Mucosa of descending colon (tissue), 3 donors: Measurements from ENCODE around the gene CYP2F1. TPM values are rescaled to one million over a fixed set of nuclear protein-coding genes. Genes with fewer than 3 reads are reported as not detected.
A peak's percentile ranks its signal among the peaks of the same experiment; 100 is the strongest.
"Not testable (repeated sequence)": the region's sequence is repeated elsewhere in the genome, so short reads cannot be mapped to it uniquely, and the experiment has no call there.

Experiments
- ATAC-seq: fragments of 200-7000 bp; cut with Tn5 transposase; one replicate; pipeline ENCODE4 v1.9.1; 2020; ENCODE audit warnings: mild to moderate bottlenecking, moderate library complexity
- DNase-seq, 3 donors: peaks; one replicate each; pipeline ENCODE4 v3.0.0-alpha.2; 2020
- H3K36me3 ChIP-seq: fragments of 200-600 bp; one replicate; pipeline ENCODE4 v1.8.0; 2021; ENCODE audit warnings: low read depth, mild to moderate bottlenecking
- H3K4me1 ChIP-seq: fragments of 200-600 bp; one replicate; pipeline ENCODE4 v1.8.0; 2021; ENCODE audit warnings: low read depth, mild to moderate bottlenecking
- H3K4me3 ChIP-seq: fragments of 200-600 bp; one replicate; pipeline ENCODE4 v1.8.0; 2021; ENCODE audit warnings: mild to moderate bottlenecking
- H3K9me3 ChIP-seq: fragments of 200-600 bp; one replicate; pipeline ENCODE4 v1.8.0; 2021; ENCODE audit warnings: mild to moderate bottlenecking
- intact Hi-C, 2 donors: fragments of 100-400 bp; cut with DNase I in 1 of 2; cut with micrococcal nuclease in 1 of 2; formaldehyde crosslinking; loops; one replicate each; pipeline versions ENCODE4 v1.11.0 to v1.11.1; 2022; cut with DNase I, micrococcal nuclease
- total RNA-seq, 3 donors: library from RNA; stranded (reverse); fragmentation: NEBNext Ultra II Directional in 2 of 3; extraction: Animal tissue kit (Norgen Biotek cat#: 25700) in 2 of 3; gene quantifications; one replicate each; pipeline versions ENCODE4 v1.2.1 to v1.2.4, GENCODE V29; 2021 to 2023
- TF ChIP-seq, protein P1 (sequence below): fragments of 200-600 bp; IDR thresholded peaks from one replicate; pipeline ENCODE4 v1.8.0; 2022; ENCODE audit warnings: antibody characterized with exemption, mild to moderate bottlenecking
- donor health status: DM: no; HTN: no; CAD: no; lungs with moderate emphysema.
- donor health status: DM: no; HTN: no; CAD: no.
- donor health status: DM: no; HTN: yes; CAD: no.

CYP2F1 gene
- total RNA-seq, 3 donors from 2014 or later = not detected

DNA sequence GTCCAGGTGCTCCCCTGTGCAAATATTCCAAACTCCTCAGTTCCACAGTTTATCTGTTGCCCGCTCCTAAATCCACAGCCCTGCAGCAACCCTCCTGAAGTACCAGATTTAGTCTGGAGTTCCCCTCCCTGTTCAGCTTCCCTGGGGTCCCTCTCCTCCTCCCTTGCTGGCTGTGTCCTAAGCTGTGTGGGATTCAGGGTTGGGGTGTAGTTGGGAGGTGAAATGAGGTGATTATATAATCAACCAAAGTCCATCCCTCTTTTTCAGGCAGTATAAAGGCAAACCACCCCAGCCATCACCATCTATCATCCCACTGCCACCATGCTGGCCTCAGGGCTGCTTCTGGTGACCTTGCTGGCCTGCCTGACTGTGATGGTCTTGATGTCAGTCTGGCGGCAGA lies 26.1 kb upstream of the CYP2F1 start, which contains the start of gene CYP2A13:
Gene CYP2A13, plus strand, starts transcription at position 301 of the 400 bp plus-strand sequence. Its CDS starts 21 bp downstream, at position 322.
- intact Hi-C loops = no loop called here
- ATAC-seq = no peak
- H3K4me1 ChIP-seq = no peaks in the 10 kb centered on the region

DNA sequence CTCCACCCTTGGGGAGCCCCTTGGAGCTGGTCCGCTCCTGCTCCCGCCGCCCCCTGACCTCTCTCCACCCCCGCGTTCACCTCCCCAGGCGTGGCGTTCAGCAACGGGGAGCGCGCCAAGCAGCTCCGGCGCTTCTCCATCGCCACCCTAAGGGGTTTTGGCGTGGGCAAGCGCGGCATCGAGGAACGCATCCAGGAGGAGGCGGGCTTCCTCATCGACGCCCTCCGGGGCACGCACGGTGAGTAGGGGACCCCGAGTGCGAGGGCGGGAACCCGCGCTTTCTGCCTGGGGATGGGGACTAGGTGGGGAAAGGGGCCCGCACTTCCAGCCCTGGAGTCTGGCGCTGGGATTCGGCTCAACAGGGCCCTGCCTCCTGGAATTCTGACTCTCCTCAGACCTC lies 24.3 kb upstream of the CYP2F1 start:
- intact Hi-C loops = no loop called here
- TF ChIP-seq, protein P1, sequence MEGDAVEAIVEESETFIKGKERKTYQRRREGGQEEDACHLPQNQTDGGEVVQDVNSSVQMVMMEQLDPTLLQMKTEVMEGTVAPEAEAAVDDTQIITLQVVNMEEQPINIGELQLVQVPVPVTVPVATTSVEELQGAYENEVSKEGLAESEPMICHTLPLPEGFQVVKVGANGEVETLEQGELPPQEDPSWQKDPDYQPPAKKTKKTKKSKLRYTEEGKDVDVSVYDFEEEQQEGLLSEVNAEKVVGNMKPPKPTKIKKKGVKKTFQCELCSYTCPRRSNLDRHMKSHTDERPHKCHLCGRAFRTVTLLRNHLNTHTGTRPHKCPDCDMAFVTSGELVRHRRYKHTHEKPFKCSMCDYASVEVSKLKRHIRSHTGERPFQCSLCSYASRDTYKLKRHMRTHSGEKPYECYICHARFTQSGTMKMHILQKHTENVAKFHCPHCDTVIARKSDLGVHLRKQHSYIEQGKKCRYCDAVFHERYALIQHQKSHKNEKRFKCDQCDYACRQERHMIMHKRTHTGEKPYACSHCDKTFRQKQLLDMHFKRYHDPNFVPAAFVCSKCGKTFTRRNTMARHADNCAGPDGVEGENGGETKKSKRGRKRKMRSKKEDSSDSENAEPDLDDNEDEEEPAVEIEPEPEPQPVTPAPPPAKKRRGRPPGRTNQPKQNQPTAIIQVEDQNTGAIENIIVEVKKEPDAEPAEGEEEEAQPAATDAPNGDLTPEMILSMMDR = no peak
- Histone ChIP-seq H3K36me3 (no peaks in the 10 kb centered on the region), H3K9me3 (no peaks in the 10 kb centered on the region), H3K4me1 (no peaks in the 10 kb centered on the region), H3K4me3 (no peak overlapping the region)
- DNase-seq (no peak), ATAC-seq (no peak)

More for the DNA sequence above, 26.1 kb upstream of the CYP2F1 start, which contains the start of gene CYP2A13:
- no peaks in the 10 kb centered on the region for H3K36me3 ChIP-seq
- H3K4me3 ChIP-seq = no peak within 1 kb of the TSS
- DNase-seq = no peak
- H3K9me3 ChIP-seq = no peaks in the 10 kb centered on the region
- TF ChIP-seq, protein P1 = no peak

DNA sequence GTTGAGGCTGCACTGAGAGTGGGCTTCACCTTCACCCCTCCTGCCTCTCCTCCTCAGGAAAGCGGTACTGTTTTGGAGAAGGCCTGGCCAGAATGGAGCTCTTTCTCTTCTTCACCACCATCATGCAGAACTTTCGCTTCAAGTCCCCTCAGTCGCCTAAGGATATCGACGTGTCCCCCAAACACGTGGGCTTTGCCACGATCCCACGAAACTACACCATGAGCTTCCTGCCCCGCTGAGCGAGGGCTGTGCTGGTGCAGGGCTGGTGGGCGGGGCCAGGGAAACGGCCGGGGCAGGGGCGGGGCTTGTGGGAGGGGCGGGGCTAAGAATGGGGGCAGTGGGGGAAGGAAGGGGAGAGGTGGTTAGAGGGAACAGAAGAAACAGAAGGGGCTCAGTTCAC lies 18.5 kb upstream of the CYP2F1 start:
- ATAC-seq (no peak), DNase-seq (no peak)
- no peaks in the 10 kb centered on the region for H3K4me1 ChIP-seq
- no peak overlapping the region for H3K4me3 ChIP-seq
- no peaks in the 10 kb centered on the region for H3K9me3 ChIP-seq
- TF ChIP-seq, protein P1 = no peak
- intact Hi-C loops = no loop called here
- H3K36me3 ChIP-seq = no peaks in the 10 kb centered on the region

DNA sequence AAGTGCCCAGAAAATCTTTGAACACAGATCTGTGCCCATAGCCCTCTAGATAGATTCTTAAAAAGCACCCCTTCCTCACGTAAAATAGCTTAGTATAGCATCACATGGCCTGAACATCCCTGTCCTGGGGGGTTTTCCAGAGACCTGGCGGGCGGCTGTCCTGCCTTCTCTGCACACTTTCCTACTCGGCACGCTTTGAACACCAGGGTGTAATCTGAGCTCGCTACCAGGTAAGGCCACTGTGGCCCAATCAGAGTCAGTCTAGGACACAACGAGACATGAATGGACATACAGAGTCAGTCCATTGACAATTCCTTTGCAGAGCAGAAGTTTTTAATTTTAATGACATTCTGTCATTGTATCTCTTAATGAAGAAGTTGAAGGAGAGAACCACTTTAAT lies 17.9 kb upstream of the CYP2F1 start:
- TF ChIP-seq, protein P1 = no peak

DNA sequence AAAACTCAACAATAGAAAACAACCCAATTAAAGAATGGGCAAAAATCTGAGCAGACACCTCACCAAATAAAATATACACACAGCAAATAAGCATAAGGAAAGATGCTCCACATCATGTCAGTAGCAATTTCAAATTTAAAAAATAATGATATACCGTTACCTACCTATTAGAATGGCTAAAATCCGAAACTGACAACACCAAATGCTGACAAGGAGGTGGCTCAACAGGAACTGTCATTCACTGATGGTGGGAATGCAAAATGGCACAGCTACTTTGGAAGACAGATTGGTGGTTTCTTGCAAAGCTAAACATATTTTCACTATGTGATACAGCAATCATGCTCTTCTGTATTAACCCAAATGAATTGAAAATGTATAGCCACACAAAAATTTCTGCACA lies 16.9 kb upstream of the CYP2F1 start:
- Histone ChIP-seq H3K36me3 (no peaks in the 10 kb centered on the region), H3K9me3 (peaks cover 6% of the 10 kb centered on the region), H3K4me3 (no peak overlapping the region), H3K4me1 (no peaks in the 10 kb centered on the region)
- no peak for ATAC-seq
- intact Hi-C loops = no loop called here
- TF ChIP-seq, protein P1 = no peak
- DNase-seq = no peak

More for the DNA sequence above, 17.9 kb upstream of the CYP2F1 start:
- intact Hi-C loops = no loop called here
- H3K4me3 ChIP-seq = no peak overlapping the region
- peaks cover 3% of the 10 kb centered on the region for H3K9me3 ChIP-seq
- DNase-seq = no peak
- no peaks in the 10 kb centered on the region for H3K4me1 ChIP-seq
- ATAC-seq = no peak
- H3K36me3 ChIP-seq = no peaks in the 10 kb centered on the region

DNA sequence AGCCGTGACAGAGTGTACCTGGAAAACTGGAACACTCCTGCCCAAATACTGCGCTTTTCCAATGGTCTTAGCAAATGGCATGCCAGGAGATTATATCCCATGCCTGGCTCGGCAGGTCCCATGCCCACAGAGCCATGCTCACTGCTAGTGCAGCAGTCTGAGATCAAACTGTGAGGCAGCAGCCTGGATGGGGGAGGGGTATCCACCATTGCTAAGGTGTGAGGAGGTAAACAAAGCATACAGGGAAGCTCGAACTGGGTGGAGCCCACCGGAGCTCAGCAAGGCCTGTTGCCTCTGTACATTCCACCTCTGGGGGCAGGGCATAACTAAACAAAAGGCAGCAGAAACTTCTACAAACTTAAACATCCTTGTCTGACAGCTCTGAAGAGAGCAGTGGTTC lies 15.5 kb upstream of the CYP2F1 start:
- no peak for ATAC-seq
- Histone ChIP-seq H3K36me3 (no peaks in the 10 kb centered on the region), H3K4me1 (no peaks in the 10 kb centered on the region), H3K4me3 (no peak overlapping the region), H3K9me3 (peaks cover 10% of the 10 kb centered on the region)
- TF ChIP-seq, protein P1 = no peak
- intact Hi-C loops = no loop called here
- DNase-seq = peak in 1 of 3 donors; percentile 23

DNA sequence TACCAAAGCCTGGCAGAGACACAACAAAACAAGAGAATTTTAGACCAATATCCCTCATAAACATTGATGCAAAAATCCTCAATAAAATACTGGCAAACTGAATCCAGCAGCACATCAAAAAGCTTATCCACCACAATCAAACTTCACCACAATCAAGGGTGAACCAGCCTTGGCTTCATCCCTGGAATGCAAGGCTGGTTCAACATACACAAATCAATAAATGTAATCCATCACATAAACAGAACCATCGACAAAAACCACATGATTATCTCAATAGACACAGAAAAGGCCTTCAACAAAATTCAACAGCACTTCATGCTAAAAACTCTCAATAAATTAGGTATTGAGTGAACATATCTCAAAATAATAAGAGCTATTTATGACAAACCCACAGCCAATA lies 12.0 kb upstream of the CYP2F1 start:
- intact Hi-C loops, H3K9me3 ChIP-seq, H3K36me3 ChIP-seq, DNase-seq, H3K4me3 ChIP-seq, ATAC-seq, H3K4me1 ChIP-seq: not testable (repeated sequence)
